GM12891 (cell line): ENCODE data around the gene SGPP1.
"Not testable (repeated sequence)": the region's sequence is repeated elsewhere in the genome, so short reads cannot be mapped to it uniquely, and the experiment has no call there.

Experiments used
- PAX5 ChIP-seq: IDR thresholded peaks from 2 replicates; pipeline ENCODE4 v1.6.1; 2011; ENCODE audit warnings: low read length, moderate library complexity, mild to moderate bottlenecking; ENCODE audit not compliant: insufficient read depth, severe bottlenecking
- POLR2A ChIP-seq: IDR thresholded peaks from 2 replicates; pipeline ENCODE4 v1.6.1; 2011; ENCODE audit warnings: low read depth, low read length, control low read depth
- POLR2AphosphoS5 ChIP-seq: IDR thresholded peaks from 2 replicates; pipeline ENCODE4 v1.6.1; 2011; ENCODE audit warnings: low read depth, low read length, control low read depth
- POU2F2 ChIP-seq: IDR thresholded peaks from 2 replicates; pipeline ENCODE4 v1.6.1; 2011; ENCODE audit warnings: low read depth, mild to moderate bottlenecking, control low read depth, low read length, moderate library complexity
- SPI1 ChIP-seq: IDR thresholded peaks from 2 replicates; pipeline ENCODE4 v1.6.1; 2011; ENCODE audit warnings: low read depth, low read length, control low read depth
- TAF1 ChIP-seq: IDR thresholded peaks from 2 replicates; pipeline ENCODE4 v1.6.1; 2011; ENCODE audit warnings: low read depth, low read length, control low read depth

GRCh38 chr14:63636094-63636635 lies 91.7 kb downstream of the SGPP1 start:
- not testable (repeated sequence) for TF ChIP-seq POLR2A, POLR2AphosphoS5, SPI1, TAF1, POU2F2, PAX5
